Neuronal stem cell (in vitro differentiated cells): Measurements from ENCODE around the gene PSMB11.
A peak's percentile ranks its signal among the peaks of the same experiment; 100 is the strongest.

Experiments used
- DNase-seq: peaks from one replicate; pipeline ENCODE4 v3.0.0-alpha.2; 2013; ENCODE audit warnings: low spot score
- H2AFZ ChIP-seq: one replicate; pipeline ENCODE4 v1.6.1; 2013; ENCODE audit warnings: mild to moderate bottlenecking, low read length, inconsistent platforms
- H2AK5ac ChIP-seq: 2 replicates; pipeline ENCODE4 v1.6.1; 2013; ENCODE audit warnings: low read depth, mild to moderate bottlenecking, inconsistent platforms, low read length, moderate library complexity, mixed read lengths
- H2BK120ac ChIP-seq: 2 replicates; pipeline ENCODE4 v1.6.1; 2013; ENCODE audit warnings: low read depth, mild to moderate bottlenecking, inconsistent platforms, low read length, moderate library complexity, mixed read lengths
- H2BK12ac ChIP-seq: one replicate; pipeline ENCODE4 v1.6.1; 2013; ENCODE audit warnings: low read length, inconsistent platforms
- H2BK15ac ChIP-seq: 2 replicates; pipeline ENCODE4 v1.6.1; 2013; ENCODE audit warnings: mild to moderate bottlenecking, low read length, inconsistent platforms, mixed read lengths
- H2BK5ac ChIP-seq: one replicate; pipeline ENCODE4 v1.6.1; 2013; ENCODE audit warnings: inconsistent platforms, mild to moderate bottlenecking, low read length, moderate library complexity
- H3K14ac ChIP-seq: one replicate; pipeline ENCODE4 v1.6.1; 2013; ENCODE audit warnings: low read length, inconsistent platforms
- H3K18ac ChIP-seq: 2 replicates; pipeline ENCODE4 v1.6.1; 2013; ENCODE audit warnings: low read length, inconsistent platforms
- H3K23ac ChIP-seq: 2 replicates; pipeline ENCODE4 v1.6.1; 2013; ENCODE audit warnings: low read depth, mild to moderate bottlenecking, mixed read lengths, low read length, inconsistent platforms; ENCODE audit not compliant: poor library complexity
- H3K27ac ChIP-seq: replicated peaks from 3 replicates; pipeline ENCODE4 v1.5.1; 2013; ENCODE audit warnings: low read length, inconsistent platforms
- H3K27me3 ChIP-seq, 3 experiments: 2 replicates each; pipeline ENCODE4 v1.6.1; 2013; ENCODE audit warnings: low read length in 3 of 3, mild to moderate bottlenecking in 2 of 3, inconsistent platforms in 1 of 3, low read depth in 1 of 3, mixed read lengths in 1 of 3, moderate library complexity in 1 of 3; ENCODE audit not compliant: control insufficient read depth in 3 of 3, insufficient read depth in 3 of 3
- H3K36me3 ChIP-seq, 2 donors: replicated peaks in 1 of 2; 2 replicates each; pipeline ENCODE4 v1.6.1; 2013; ENCODE audit warnings: low read length in 2 of 2; ENCODE audit not compliant: control insufficient read depth in 2 of 2, insufficient read depth in 2 of 2
- H3K4ac ChIP-seq: 2 replicates; pipeline ENCODE4 v1.6.1; 2013; ENCODE audit warnings: inconsistent platforms, mild to moderate bottlenecking, low read length, moderate library complexity
- H3K4me1 ChIP-seq, 2 donors: 1 replicate in 1 of 2; 2 replicates in 1 of 2; pipeline ENCODE4 v1.6.1; 2013; ENCODE audit warnings: low read length in 2 of 2, low read depth in 1 of 2; ENCODE audit not compliant: control insufficient read depth in 2 of 2, insufficient read depth in 1 of 2
- H3K4me2 ChIP-seq: one replicate; pipeline ENCODE4 v1.6.1; 2013; ENCODE audit warnings: mild to moderate bottlenecking, low read length, inconsistent platforms; ENCODE audit not compliant: insufficient read depth, poor library complexity, severe bottlenecking
- H3K4me3 ChIP-seq, 2 donors: 2 replicates each; pipeline ENCODE4 v1.5.1; 2013; ENCODE audit warnings: low read length in 2 of 2, mild to moderate bottlenecking in 2 of 2, inconsistent platforms in 1 of 2, moderate library complexity in 1 of 2
- H3K79me1 ChIP-seq: one replicate; pipeline ENCODE4 v1.6.1; 2013; ENCODE audit warnings: low read depth, mild to moderate bottlenecking, inconsistent platforms, low read length, moderate library complexity
- H3K9ac ChIP-seq: one replicate; pipeline ENCODE4 v1.6.1; 2013; ENCODE audit warnings: mild to moderate bottlenecking, low read depth, low read length, inconsistent platforms; ENCODE audit not compliant: poor library complexity
- H3K9me3 ChIP-seq, 2 donors: replicated peaks in 1 of 2; 2 replicates each; pipeline versions ENCODE3 to v1.6.1; 2013; ENCODE audit warnings: low read length in 2 of 2, mild to moderate bottlenecking in 2 of 2, inconsistent platforms in 1 of 2, low read depth in 1 of 2, mixed read lengths in 1 of 2, moderate library complexity in 1 of 2; ENCODE audit not compliant: control insufficient read depth in 2 of 2, insufficient read depth in 1 of 2
- H4K8ac ChIP-seq: one replicate; pipeline ENCODE4 v1.6.1; 2013; ENCODE audit warnings: low read depth, mild to moderate bottlenecking, inconsistent platforms, low read length, moderate library complexity
- H4K91ac ChIP-seq: one replicate; pipeline ENCODE4 v1.6.1; 2013; ENCODE audit warnings: low read length, low read depth, mild to moderate bottlenecking, inconsistent platforms; ENCODE audit not compliant: poor library complexity
- WGBS, 2 donors: extraction: QIAGEN DNeasy Blood & Tissue Kit; methylation state at CpG; one replicate each; pipeline ENCODE4 v1.1.7; 2013; ENCODE audit warnings: missing lambda C conversion rate in 2 of 2, mixed read lengths in 1 of 2; ENCODE audit not compliant: insufficient read length in 2 of 2, insufficient replicate concordance in 1 of 2; ENCODE audit errors: extremely low coverage in 2 of 2; 5-methylcytosine and 5-hydroxymethylcytosine counted together

Gene PSMB11

DNA sequence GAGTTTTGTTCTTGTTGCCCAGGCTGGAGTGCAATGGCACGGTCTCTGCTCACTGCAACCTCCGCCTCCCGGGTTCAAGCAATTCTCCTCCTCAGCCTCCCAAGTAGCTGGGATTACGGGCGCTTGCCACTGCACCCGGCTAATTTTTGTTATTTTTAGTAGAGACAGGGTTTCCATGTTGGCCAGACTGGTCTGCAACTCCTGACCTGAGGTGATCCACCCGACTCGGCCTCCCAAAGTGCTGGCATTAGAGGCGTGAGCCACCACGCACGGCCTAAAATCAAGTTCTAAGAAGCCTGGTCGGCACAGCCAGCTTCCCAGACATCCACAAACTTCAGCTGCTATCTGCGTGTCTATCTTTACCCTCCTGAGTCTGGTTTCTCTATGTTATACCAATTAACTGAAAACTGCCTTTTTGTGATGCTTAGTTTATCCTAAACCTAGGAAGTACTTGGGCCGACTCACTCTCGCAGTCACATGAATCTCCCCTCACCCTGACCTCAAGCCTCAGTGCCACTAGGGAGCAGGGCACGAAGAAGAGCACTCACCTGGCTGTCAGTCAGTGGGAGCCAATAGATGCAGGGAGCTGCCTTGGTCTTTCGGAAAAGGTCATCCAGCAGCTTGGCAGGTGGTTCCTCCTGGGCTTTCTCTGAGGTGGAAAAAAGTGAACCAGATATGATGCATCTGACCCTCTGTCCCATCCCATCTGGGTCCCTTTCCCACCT, 18.7 kb downstream of the PSMB11 start:
- Histone ChIP-seq H3K36me3 (peaks cover 47 to 73% of the 10 kb centered on the region in 2 donors), H3K4me2 (no peak overlapping the region), H3K27ac (no peak overlapping the region), H4K91ac (no peak overlapping the region), H2BK12ac (no peak overlapping the region), H4K8ac (no peak overlapping the region), H3K4me1 (peaks cover 5 to 6% of the 10 kb centered on the region in 2 donors), H3K23ac (no peak overlapping the region), H2BK15ac (no peak overlapping the region), H3K4me3 (no peak overlapping the region), H3K27me3 (no peaks in the 10 kb centered on the region), H2AK5ac (no peak overlapping the region), H3K4ac (no peak overlapping the region), H2AFZ (no peak overlapping the region), H3K9me3 (no peaks in the 10 kb centered on the region), H2BK120ac (no peak overlapping the region), H3K18ac (no peak overlapping the region), H3K9ac (no peak overlapping the region), H2BK5ac (no peak overlapping the region), H3K14ac (no peak overlapping the region), H3K79me1 (peaks cover 3% of the 10 kb centered on the region)
- no CpG with 5 or more reads among the region's 17 CpGs for WGBS, 2 donors
- no peak for DNase-seq

DNA sequence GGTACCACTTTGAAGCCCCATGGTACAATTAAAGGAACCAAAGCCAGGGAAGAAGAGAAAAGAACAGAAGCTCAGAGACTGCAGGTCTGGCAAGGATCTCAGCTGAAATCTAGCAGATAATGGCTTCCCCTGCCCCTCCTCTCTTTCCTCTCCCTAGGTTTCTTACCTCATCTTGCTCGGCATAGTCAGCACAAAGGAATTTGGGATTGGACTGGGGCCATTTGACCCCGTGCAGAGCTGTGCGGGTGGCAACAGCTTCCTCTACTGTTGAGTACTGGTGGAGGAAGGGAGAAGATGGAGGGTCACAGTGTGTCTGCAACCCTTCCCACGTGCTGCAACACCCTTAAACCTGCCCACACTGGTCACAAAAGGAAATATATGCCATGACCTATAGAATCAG, 20.0 kb downstream of the PSMB11 start:
- H3K23ac ChIP-seq: no peak overlapping the region
- H4K91ac ChIP-seq: no peak overlapping the region
- H3K79me1 ChIP-seq: peaks cover 3% of the 10 kb centered on the region
- H2BK12ac ChIP-seq: no peak overlapping the region
- no peak overlapping the region for H2AK5ac ChIP-seq
- no peak overlapping the region for H3K9ac ChIP-seq
- peaks cover 59 to 86% of the 10 kb centered on the region in 2 donors for H3K36me3 ChIP-seq
- no peak overlapping the region for H2AFZ ChIP-seq
- peaks cover 0 to 2% of the 10 kb centered on the region in 2 donors for H3K4me1 ChIP-seq
- no peak overlapping the region for H4K8ac ChIP-seq
- no peak overlapping the region for H3K4me3 ChIP-seq
- H3K27ac ChIP-seq: no peak overlapping the region
- no peaks in the 10 kb centered on the region for H3K9me3 ChIP-seq
- DNase-seq: no peak
- H3K14ac ChIP-seq: no peak overlapping the region
- H3K4me2 ChIP-seq: no peak overlapping the region
- no peaks in the 10 kb centered on the region for H3K27me3 ChIP-seq
- no CpG with 5 or more reads among the region's 4 CpGs for WGBS, 2 donors
- H2BK5ac ChIP-seq: no peak overlapping the region
- H3K18ac ChIP-seq: no peak overlapping the region
- H3K4ac ChIP-seq: no peak overlapping the region
- H2BK120ac ChIP-seq: no peak overlapping the region
- H2BK15ac ChIP-seq: no peak overlapping the region

DNA sequence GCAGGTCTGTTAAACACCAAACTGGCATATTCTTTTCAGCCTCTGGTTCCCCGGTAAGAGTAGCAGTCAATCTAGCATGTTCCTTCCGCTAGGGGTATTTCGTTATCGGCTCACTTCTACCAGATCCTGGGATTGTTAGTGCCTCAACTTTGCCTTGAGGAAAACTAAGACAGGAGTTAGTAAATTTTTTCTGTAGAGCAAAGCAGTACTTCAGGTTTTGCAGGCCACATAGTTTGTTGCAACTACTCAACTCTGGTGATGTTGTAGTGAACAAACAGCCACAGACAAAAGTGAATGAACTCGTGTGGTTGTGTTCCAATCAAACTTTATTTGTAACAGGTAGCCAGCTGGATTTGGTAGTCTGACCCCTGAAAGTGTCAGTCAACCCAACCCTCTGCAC, 21.6 kb downstream of the PSMB11 start:
- H2BK120ac ChIP-seq: no peak overlapping the region

DNA sequence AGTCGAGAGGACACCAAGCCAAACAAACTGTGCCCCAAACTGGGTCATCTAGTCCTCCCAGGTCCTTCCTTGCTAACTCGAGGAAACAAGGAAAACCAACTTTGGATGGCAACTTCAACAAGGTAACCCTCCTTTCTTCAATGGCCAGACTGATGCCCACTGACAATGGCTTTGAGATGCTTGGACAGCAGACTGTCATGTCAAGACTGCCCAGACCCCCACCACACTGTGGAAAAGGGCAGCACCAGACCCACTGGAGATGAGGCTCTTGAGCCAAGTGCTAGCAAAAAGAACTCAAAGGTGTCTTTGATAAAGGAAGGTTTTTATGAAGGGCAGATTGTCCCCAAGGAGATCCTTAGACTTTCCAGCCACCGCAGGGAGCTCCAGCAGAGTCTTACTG, 24.4 kb downstream of the PSMB11 start:
- Histone ChIP-seq H2BK120ac (no peak overlapping the region), H3K4ac (no peak overlapping the region), H3K79me1 (peaks cover 8% of the 10 kb centered on the region), H3K9ac (no peak overlapping the region), H4K8ac (no peak overlapping the region), H3K4me1 (peaks cover 18% of the 10 kb centered on the region in 2 donors), H2BK12ac (no peak overlapping the region), H3K27me3 (no peaks in the 10 kb centered on the region), H3K14ac (no peak overlapping the region), H3K18ac (no peak overlapping the region), H3K4me3 (no peak overlapping the region), H4K91ac (no peak overlapping the region), H3K4me2 (no peak overlapping the region), H2BK5ac (no peak overlapping the region), H2BK15ac (no peak overlapping the region), H2AFZ (no peak overlapping the region), H3K23ac (peak overlapping the region; percentile 14), H3K9me3 (no peaks in the 10 kb centered on the region), H3K36me3 (peaks cover 63 to 82% of the 10 kb centered on the region in 2 donors), H3K27ac (no peak overlapping the region), H2AK5ac (no peak overlapping the region)
- DNase-seq: no peak
- no CpG with 5 or more reads among the region's 3 CpGs for WGBS, 2 donors

More for the DNA sequence above, 21.6 kb downstream of the PSMB11 start:
- Histone ChIP-seq H3K14ac (no peak overlapping the region), H3K27me3 (no peaks in the 10 kb centered on the region), H2BK12ac (no peak overlapping the region), H3K27ac (no peak overlapping the region), H3K4me1 (peaks cover under 1 to 9% of the 10 kb centered on the region in 2 donors), H3K18ac (no peak overlapping the region), H3K4ac (no peak overlapping the region), H2BK5ac (no peak overlapping the region), H3K79me1 (peaks cover 8% of the 10 kb centered on the region), H2AK5ac (no peak overlapping the region), H3K9ac (no peak overlapping the region), H2AFZ (no peak overlapping the region), H3K4me3 (no peak overlapping the region), H3K9me3 (no peaks in the 10 kb centered on the region), H3K36me3 (peaks cover 71 to 97% of the 10 kb centered on the region in 2 donors), H4K91ac (no peak overlapping the region), H3K4me2 (no peak overlapping the region), H4K8ac (no peak overlapping the region), H2BK15ac (no peak overlapping the region), H3K23ac (no peak overlapping the region)
- WGBS, 2 donors: no CpG with 5 or more reads among the region's 5 CpGs
- no peak for DNase-seq
